Upper lobe of left lung (tissue), 6 donors: ENCODE measurements around the gene CX3CR1. TPM values are rescaled to one million over a fixed set of nuclear protein-coding genes. Genes with fewer than 3 reads are reported as not detected.
"Not testable (repeated sequence)": the region's sequence is repeated elsewhere in the genome, so short reads cannot be mapped to it uniquely, and the experiment has no call there.

Experiments
- ATAC-seq, 2 donors: fragments of 200-7000 bp; cut with Tn5 transposase; one replicate each; pipeline ENCODE4 v1.9.1; 2022; ENCODE audit warnings: mild to moderate bottlenecking in 2 of 2, moderate library complexity in 2 of 2; ENCODE audit not compliant: low FRiP score in 2 of 2
- DNase-seq, 2 donors: peaks; one replicate each; pipeline ENCODE4 v3.0.0-alpha.2; 2019 to 2020
- H3K27ac ChIP-seq, 4 donors: fragments of 200-600 bp; sonication (generic); one replicate each; pipeline ENCODE4 v1.5.1; 2016 to 2019
- H3K27me3 ChIP-seq, 4 donors: fragments of 200-600 bp; sonication (generic); one replicate each; pipeline ENCODE4 v1.5.1; 2017 to 2019
- H3K36me3 ChIP-seq, 4 donors: fragments of 200-600 bp; sonication (generic); one replicate each; pipeline ENCODE4 v1.5.1; 2016 to 2019
- H3K4me1 ChIP-seq, 4 donors: fragments of 200-600 bp; sonication (generic); one replicate each; pipeline ENCODE4 v1.5.1; 2018 to 2019
- H3K4me3 ChIP-seq, 4 donors: fragments of 200-600 bp; sonication (generic); one replicate each; pipeline ENCODE4 v1.5.1; 2017 to 2019; ENCODE audit warnings: mild to moderate bottlenecking in 2 of 4, moderate library complexity in 1 of 4
- H3K9me3 ChIP-seq, 4 donors: fragments of 200-600 bp; sonication (generic); one replicate each; pipeline ENCODE4 v1.5.1; 2018 to 2019
- CTCF ChIP-seq, 6 experiments: fragments of 450-650 bp in 4 of 6; fragments of 200-600 bp in 2 of 6; sonication (generic) in 2 of 6; IDR thresholded peaks; one replicate each; pipeline ENCODE4 v1.5.1; 2016 to 2019; ENCODE audit warnings: antibody characterized with exemption in 6 of 6
- EP300 ChIP-seq, 4 donors: sonication (generic); formaldehyde crosslinking; IDR thresholded peaks; one replicate each; pipeline ENCODE4 v1.5.1; 2017; ENCODE audit warnings: antibody characterized with exemption in 4 of 4, control low read depth in 2 of 4
- POLR2A ChIP-seq, 4 donors: fragments of 450-650 bp; IDR thresholded peaks; one replicate each; pipeline ENCODE4 v1.5.1; 2016 to 2017; ENCODE audit warnings: antibody characterized with exemption in 4 of 4, mild to moderate bottlenecking in 2 of 4
- POLR2AphosphoS5 ChIP-seq, 2 donors: sonication (generic); formaldehyde crosslinking; IDR thresholded peaks; one replicate each; pipeline ENCODE4 v1.5.1; 2017; ENCODE audit warnings: antibody characterized with exemption in 2 of 2
- WGBS, 2 donors: methylation state at CpG; one replicate each; pipeline ENCODE4 v1.1.5; 2017 to 2018; 5-methylcytosine and 5-hydroxymethylcytosine counted together
- total RNA-seq, 6 donors: library from RNA; depleted of rRNA in 4 of 6; stranded (reverse); fragments of >200 nt in 4 of 6; gene quantifications; one replicate each; pipeline versions ENCODE4 v1.1.0 to v1.2.1, GENCODE V29; 2016 to 2021
- donor health status: DM: no; HTN: no; CAD: no; lungs with moderate emphysema.
- donor health status: DM: no; HTN: yes; CAD: no; lungs with severe emphysema.

Gene CX3CR1
- total RNA-seq, 6 donors from 2014 or later = 0.59 to 15.3 (median 2.5) TPM

- ATAC-seq (no peak), DNase-seq (no peak)
- Histone ChIP-seq H3K4me1 (no peaks in the 10 kb centered on the region), H3K4me3 (no peak overlapping the region), H3K36me3 (no peaks in the 10 kb centered on the region), H3K27ac (no peak overlapping the region), H3K9me3 (no peaks in the 10 kb centered on the region), H3K27me3 (no peaks in the 10 kb centered on the region)
- WGBS, 2 donors = 90% methylated on average over 2 of the region's 2 CpGs
- TF ChIP-seq EP300 (IDR thresholded peaks at IDR 0.05) (no peak), POLR2A (IDR thresholded peaks at IDR 0.05) (no peak), POLR2AphosphoS5 (IDR thresholded peaks at IDR 0.05) (no peak), CTCF (IDR thresholded peaks at IDR 0.05) (no peak)
Measured at GRCh38 chr3:39325236-39325635, 45.4 kb upstream of the CX3CR1 start.

GRCh38 chr3:39323494-39323893, 43.7 kb upstream of the CX3CR1 start:
- Histone ChIP-seq H3K4me3 (no peak overlapping the region), H3K27me3 (no peaks in the 10 kb centered on the region), H3K4me1 (no peaks in the 10 kb centered on the region), H3K36me3 (no peaks in the 10 kb centered on the region), H3K27ac (no peak overlapping the region), H3K9me3 (no peaks in the 10 kb centered on the region)
- 72 to 74% methylated on average over 2 of the region's 2 CpGs for WGBS, 2 donors
- no peak for DNase-seq
- TF ChIP-seq CTCF (IDR thresholded peaks at IDR 0.05) (no peak), POLR2AphosphoS5 (IDR thresholded peaks at IDR 0.05) (no peak), POLR2A (IDR thresholded peaks at IDR 0.05) (no peak), EP300 (IDR thresholded peaks at IDR 0.05) (no peak)
- ATAC-seq = no peak

- no peaks in the 10 kb centered on the region for H3K9me3 ChIP-seq
- no peak for ATAC-seq
Measured at GRCh38 chr3:39322936-39323335, 43.1 kb upstream of the CX3CR1 start.

GRCh38 chr3:39322209-39322715, 42.4 kb upstream of the CX3CR1 start:
- H3K27me3 ChIP-seq, DNase-seq, H3K9me3 ChIP-seq, ATAC-seq, H3K4me1 ChIP-seq, H3K4me3 ChIP-seq, H3K27ac ChIP-seq, H3K36me3 ChIP-seq: not testable (repeated sequence)
- WGBS, 2 donors = 57 to 62% methylated on average over 3 of the region's 3 CpGs

More at GRCh38 chr3:39322936-39323335, 43.1 kb upstream of the CX3CR1 start:
- Histone ChIP-seq H3K36me3 (no peaks in the 10 kb centered on the region), H3K4me1 (no peaks in the 10 kb centered on the region), H3K4me3 (no peak overlapping the region), H3K27ac (no peak overlapping the region), H3K27me3 (no peaks in the 10 kb centered on the region)
- DNase-seq = no peak
- TF ChIP-seq POLR2A (IDR thresholded peaks at IDR 0.05) (no peak), POLR2AphosphoS5 (IDR thresholded peaks at IDR 0.05) (no peak), CTCF (IDR thresholded peaks at IDR 0.05) (no peak), EP300 (IDR thresholded peaks at IDR 0.05) (no peak)

GRCh38 chr3:39321574-39321983, 41.7 kb upstream of the CX3CR1 start:
- not testable (repeated sequence) for H3K27me3 ChIP-seq, DNase-seq, H3K27ac ChIP-seq, H3K4me1 ChIP-seq, ATAC-seq, H3K9me3 ChIP-seq, H3K4me3 ChIP-seq, H3K36me3 ChIP-seq
- WGBS, 2 donors = 73 to 88% methylated on average over 2 of the region's 2 CpGs

- H3K4me1 ChIP-seq = no peaks in the 10 kb centered on the region
- no peak for DNase-seq
- H3K27ac ChIP-seq = no peak overlapping the region
- no peak for ATAC-seq
- no peak for TF ChIP-seq EP300 (IDR thresholded peaks at IDR 0.05)
- no peak for TF ChIP-seq POLR2A (IDR thresholded peaks at IDR 0.05)
- TF ChIP-seq POLR2AphosphoS5 (IDR thresholded peaks at IDR 0.05) = no peak
- TF ChIP-seq CTCF (IDR thresholded peaks at IDR 0.05) = no peak
- H3K9me3 ChIP-seq = peaks cover 0 to 3% (median 0%) of the 10 kb centered on the region in 4 donors
- no peaks in the 10 kb centered on the region for H3K27me3 ChIP-seq
- no peaks in the 10 kb centered on the region for H3K36me3 ChIP-seq
- no peak overlapping the region for H3K4me3 ChIP-seq
Measured at GRCh38 chr3:39319249-39319648, 39.4 kb upstream of the CX3CR1 start.
